ENCODE results near the gene MAP3K9.

MAP3K9 gene

DNA sequence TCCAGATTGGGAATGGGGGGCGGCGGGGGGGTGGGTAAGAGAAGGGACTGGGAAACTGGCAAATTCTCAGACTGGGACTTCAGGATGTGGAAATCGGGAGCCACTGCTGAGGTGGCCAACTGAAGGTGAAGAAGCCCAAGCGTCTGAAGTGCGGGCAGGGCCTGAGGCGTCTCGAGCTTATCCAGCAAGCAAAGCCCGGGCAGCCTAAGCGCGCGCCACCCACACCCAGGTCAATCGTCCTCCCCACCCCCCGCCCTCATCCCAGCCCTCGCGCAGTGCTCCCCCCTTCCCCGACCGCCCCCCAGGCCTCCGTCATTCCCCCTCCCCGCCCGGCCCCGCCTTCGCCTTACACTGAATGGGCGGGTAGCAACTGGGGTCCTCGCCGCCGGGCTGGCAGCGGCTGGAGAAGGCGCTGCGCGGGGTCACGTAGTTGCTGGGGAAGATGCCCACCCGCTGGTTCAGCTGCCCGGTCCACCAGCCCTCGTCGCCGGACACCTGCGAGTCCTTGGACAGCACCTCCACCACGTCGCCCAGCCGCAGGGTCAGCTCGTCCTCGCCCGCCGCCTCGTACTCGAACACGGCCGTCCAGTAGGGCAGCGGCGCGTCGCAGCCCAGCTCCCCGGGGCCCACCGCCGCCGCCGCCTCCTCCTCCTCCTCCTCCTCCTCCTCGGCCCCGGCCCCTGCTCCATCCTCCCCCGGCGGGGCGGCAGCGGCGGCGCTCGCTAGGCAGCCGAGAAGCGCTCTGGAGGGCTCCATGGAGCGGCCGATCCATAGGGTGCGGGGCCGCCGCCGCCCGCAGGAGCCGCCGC is 693 bp downstream of the MAP3K9 start:
- DNase-seq (ENCODE audit: insufficient read length, low spot score): peak; percentile 25
- FAIRE-seq: no peak
- TF ChIP-seq POLR2A (IDR thresholded peaks at IDR 0.05; ENCODE audit: low read depth, low read length): no peak

DNA sequence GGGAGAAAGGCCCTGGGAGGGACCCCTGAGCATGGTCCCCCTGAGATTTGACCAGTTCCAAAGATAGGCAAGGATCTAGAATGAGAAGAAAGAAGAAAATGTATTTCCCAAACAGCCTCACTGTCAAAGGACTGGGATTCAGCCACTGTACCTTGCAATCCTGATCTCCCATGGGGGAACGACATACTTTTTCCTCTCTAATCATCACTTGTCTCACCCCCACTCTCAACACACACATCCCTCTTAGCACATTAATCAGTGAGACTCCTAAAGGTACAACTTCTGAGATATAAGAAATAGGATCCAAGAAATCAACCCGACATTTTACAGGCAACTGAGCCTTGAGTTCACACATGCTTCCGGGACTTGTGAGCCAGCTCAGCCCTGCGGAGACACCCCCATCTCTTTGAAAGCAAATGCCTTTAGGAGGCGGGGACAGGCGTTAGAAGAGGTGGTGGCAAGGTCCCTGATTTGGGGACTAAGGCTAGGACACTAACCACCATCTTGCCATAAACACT is 1.4 kb downstream of the MAP3K9 start:
- FAIRE-seq (peak; percentile 76), DNase-seq (ENCODE audit: insufficient read length, low spot score) (peak; percentile 35)
- TF ChIP-seq POLR2A (IDR thresholded peaks at IDR 0.05; ENCODE audit: low read depth, low read length): no peak

GRCh38 chr14:70804556-70805162 is 4.7 kb downstream of the MAP3K9 start:
- TF ChIP-seq POLR2A (IDR thresholded peaks at IDR 0.05; ENCODE audit: low read depth, low read length): no peak
- no peak for DNase-seq (ENCODE audit: insufficient read length, low spot score)
- FAIRE-seq: no peak

GRCh38 chr14:70803321-70804310 is 5.7 kb downstream of the MAP3K9 start:
- FAIRE-seq: no peak
- DNase-seq (ENCODE audit: insufficient read length, low spot score): no peak
- TF ChIP-seq POLR2A (IDR thresholded peaks at IDR 0.05; ENCODE audit: low read depth, low read length): no peak

DNA sequence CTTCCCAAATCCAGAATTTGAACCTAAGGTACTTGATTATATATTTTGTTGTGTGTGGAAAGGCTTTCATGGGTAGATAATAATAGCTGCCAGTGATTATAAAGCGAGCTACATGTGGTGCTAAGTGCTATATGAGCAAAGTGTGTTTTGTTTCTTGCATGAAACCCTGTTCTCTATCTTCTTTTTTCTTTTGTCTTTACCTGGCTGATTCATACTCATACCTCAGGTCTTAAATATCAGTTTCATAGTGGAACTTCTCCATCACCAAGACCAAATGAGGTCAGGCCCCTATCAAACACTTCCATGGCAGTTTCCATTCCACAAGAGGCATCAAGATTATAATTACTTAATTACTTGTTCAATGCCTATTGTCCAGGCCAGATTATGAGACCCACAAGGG is 6.9 kb downstream of the MAP3K9 start:
- no peak for TF ChIP-seq POLR2A (IDR thresholded peaks at IDR 0.05; ENCODE audit: low read depth, low read length)
- no peak for FAIRE-seq
- DNase-seq (ENCODE audit: insufficient read length, low spot score): no peak

DNA sequence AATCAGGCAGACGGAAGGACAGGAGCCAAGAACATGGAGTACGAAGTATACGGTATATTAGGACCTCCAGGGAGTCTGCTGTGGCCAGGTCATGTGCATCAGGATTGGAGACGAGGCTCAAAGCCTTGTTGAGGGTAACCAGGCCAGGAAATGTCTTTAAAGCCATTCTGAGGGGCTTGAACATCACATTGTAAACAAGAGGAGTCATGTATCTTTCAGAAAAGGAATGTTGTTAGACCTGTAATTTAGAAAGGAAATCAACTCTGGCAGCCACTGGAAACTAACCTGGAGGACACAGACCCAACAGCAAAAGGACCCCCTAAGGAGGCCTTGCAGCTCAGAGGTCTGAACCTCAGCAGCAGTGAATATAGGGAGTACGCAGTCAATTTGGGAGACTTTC is 7.5 kb downstream of the MAP3K9 start:
- no peak for TF ChIP-seq POLR2A (IDR thresholded peaks at IDR 0.05; ENCODE audit: low read depth, low read length)
- FAIRE-seq (no peak), DNase-seq (ENCODE audit: insufficient read length, low spot score) (no peak)

GRCh38 chr14:70796551-70796950 is 12.8 kb downstream of the MAP3K9 start:
- no peak for DNase-seq (ENCODE audit: insufficient read length, low spot score)
- TF ChIP-seq POLR2A (IDR thresholded peaks at IDR 0.05; ENCODE audit: low read depth, low read length): no peak
- no peak for FAIRE-seq

GRCh38 chr14:70794294-70794693 is 15.0 kb downstream of the MAP3K9 start:
- DNase-seq (ENCODE audit: insufficient read length, low spot score) (no peak), FAIRE-seq (no peak)
- TF ChIP-seq POLR2A (IDR thresholded peaks at IDR 0.05; ENCODE audit: low read depth, low read length): no peak

DNA sequence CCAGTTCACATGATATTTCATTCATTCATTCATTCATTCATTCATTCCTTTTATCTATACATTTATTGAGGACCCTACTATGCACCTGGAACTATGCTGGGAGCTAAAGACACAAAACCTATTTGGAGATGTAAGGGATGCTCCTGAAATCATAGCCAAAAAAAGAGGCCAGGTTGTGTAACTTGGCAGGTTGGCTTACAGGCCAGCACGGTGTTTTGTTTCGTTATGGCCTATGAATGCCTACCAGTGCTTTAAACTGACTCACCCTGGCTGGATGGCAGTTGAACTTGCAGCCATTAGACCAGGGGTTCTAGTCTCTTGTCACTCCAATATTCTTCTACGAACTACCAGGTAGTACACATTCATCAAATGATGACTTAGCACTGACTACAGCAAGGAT is 15.7 kb downstream of the MAP3K9 start:
- FAIRE-seq: no peak
- DNase-seq (ENCODE audit: insufficient read length, low spot score): no peak
- no peak for TF ChIP-seq POLR2A (IDR thresholded peaks at IDR 0.05; ENCODE audit: low read depth, low read length)

DNA sequence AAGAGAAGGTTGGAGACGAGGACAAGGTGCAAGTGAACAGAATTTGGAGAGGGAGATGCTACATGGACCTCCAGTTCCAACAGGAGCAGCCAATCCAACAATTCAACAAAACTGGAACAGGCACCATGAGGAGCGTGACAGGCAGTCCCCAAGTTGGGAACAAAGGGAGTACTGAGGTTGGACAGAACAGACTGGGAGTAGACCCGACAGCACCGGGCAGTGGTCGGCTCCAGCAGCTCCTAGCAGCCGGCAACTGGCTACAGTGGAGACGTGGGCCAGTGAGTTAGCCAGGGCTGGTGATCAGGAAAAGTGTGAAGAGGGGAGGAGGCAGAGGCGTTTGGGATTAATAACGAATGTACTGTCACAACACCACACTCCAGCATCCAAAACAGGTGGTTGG is 16.4 kb downstream of the MAP3K9 start:
- TF ChIP-seq POLR2A (IDR thresholded peaks at IDR 0.05; ENCODE audit: low read depth, low read length): no peak
- DNase-seq (ENCODE audit: insufficient read length, low spot score) (no peak), FAIRE-seq (no peak)

DNA sequence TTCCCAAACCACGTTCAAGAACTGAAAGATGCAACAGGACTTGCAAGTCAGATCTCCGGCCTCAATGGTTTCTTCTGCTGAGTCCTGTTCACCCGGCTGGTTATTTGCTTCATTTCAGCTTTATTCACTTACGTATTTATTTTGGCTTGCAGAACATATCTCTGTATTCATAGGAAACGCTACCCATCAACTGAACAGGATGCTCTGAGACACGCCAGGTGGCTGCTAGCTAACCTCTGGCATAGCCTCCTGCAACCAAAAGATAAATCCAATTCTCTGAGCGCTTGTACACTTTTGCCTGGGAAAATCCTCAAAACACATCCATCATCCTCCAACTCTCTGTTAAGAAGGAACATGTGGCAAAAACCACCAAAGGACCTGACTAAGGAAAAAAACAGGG is 17.3 kb downstream of the MAP3K9 start:
- no peak for TF ChIP-seq POLR2A (IDR thresholded peaks at IDR 0.05; ENCODE audit: low read depth, low read length)
- FAIRE-seq (no peak), DNase-seq (ENCODE audit: insufficient read length, low spot score) (no peak)

DNA sequence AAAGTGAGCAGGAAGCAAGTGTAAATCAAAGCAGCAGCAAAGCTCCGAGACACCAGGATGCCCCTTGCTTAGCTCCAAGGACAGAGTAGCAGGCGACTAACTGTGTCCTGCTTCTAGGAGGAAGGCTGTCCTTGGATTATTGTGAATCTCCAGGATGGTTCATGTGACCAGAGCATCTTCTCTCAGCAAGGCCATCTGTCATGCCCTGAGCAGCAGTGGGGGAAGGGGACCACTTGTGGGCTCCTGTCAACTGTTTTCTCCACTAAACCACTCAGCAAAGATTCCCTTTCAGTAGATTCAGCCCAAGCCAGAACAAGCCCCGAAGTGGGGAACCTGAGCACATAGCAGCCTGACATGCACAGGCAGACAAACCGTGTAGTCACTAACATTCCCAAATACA is 19.4 kb downstream of the MAP3K9 start:
- FAIRE-seq: no peak
- no peak for DNase-seq (ENCODE audit: insufficient read length, low spot score)
- no peak for TF ChIP-seq POLR2A (IDR thresholded peaks at IDR 0.05; ENCODE audit: low read depth, low read length)

DNA sequence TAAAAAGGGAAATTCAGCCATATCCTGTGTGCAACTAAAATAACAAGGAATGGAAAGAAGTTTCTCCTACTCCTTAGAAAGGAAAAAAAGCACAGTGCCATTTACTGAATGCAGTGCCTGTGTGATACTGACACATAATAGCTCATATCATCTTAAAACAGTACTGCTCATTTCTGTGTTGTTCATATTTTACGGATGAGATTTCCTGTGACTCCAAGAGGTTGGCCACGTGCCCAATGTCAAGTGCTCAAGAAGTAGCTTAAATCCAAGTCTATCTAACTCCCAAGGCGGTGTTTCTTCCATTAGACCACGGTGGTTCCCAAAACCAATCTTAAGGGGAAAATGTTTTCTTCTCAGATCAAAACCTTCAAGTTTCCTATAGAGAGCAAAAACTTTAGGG is 20.0 kb downstream of the MAP3K9 start:
- FAIRE-seq (peak; percentile 78), DNase-seq (ENCODE audit: insufficient read length, low spot score) (peak; percentile 20)
- no peak for TF ChIP-seq POLR2A (IDR thresholded peaks at IDR 0.05; ENCODE audit: low read depth, low read length)

DNA sequence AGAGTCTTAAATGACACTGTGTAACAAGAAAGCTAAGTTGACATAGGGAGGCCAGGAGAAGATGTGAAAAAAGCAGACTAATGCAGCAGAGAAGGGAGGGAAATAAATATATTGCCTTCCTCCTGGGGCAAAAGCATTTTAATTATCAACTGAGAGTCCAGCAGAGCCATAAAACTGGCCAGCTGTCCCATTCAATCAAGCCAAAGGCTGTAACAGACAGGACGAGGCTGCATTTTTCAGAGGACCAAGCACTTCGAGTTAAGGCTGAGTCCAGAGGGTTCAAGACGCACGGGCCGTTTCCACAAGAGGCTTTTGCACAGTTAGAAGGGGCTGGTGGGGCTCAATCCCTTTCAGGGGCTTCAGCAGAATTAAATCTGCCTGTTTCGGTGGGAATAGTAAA is 20.4 kb downstream of the MAP3K9 start:
- no peak for TF ChIP-seq POLR2A (IDR thresholded peaks at IDR 0.05; ENCODE audit: low read depth, low read length)
- DNase-seq (ENCODE audit: insufficient read length, low spot score) (no peak), FAIRE-seq (no peak)

Data from H54 (cell line).